Esophagus muscularis mucosa (tissue), 4 donors: ENCODE data around the gene C12orf43. TPM values are rescaled to one million over a fixed set of nuclear protein-coding genes. Genes with fewer than 3 reads are reported as not detected.
A peak's percentile ranks its signal among the peaks of the same experiment; 100 is the strongest.

ENCODE experiments used
- DNase-seq: peaks from one replicate; pipeline ENCODE4 v3.0.0-alpha.2; 2017; ENCODE audit errors: extremely low spot score
- H3K27ac ChIP-seq, 4 donors: fragments of 200-600 bp; sonication (generic); replicated peaks in 1 of 4; 1 replicate in 3 of 4; 2 replicates in 1 of 4; pipeline ENCODE4 v1.5.1; 2016 to 2019; ENCODE audit warnings: mild to moderate bottlenecking in 1 of 4
- H3K27me3 ChIP-seq, 4 donors: fragments of 200-600 bp; sonication (generic); one replicate each; pipeline versions ENCODE4 v1.5.1 to v1.6.0; 2016 to 2019
- H3K36me3 ChIP-seq, 4 donors: fragments of 200-600 bp; sonication (generic); one replicate each; pipeline ENCODE4 v1.5.1; 2016 to 2019
- H3K4me1 ChIP-seq, 4 donors: fragments of 200-600 bp; sonication (generic); one replicate each; pipeline ENCODE4 v1.5.1; 2016 to 2019
- H3K4me3 ChIP-seq, 4 donors: fragments of 200-600 bp; sonication (generic); 1 replicate in 2 of 4; 2 replicates in 2 of 4; pipeline ENCODE4 v1.5.1; 2016 to 2019; ENCODE audit warnings: mild to moderate bottlenecking in 4 of 4, moderate library complexity in 1 of 4
- H3K9me3 ChIP-seq, 4 donors: fragments of 200-600 bp; sonication (generic); 1 replicate in 3 of 4; 2 replicates in 1 of 4; pipeline ENCODE4 v1.5.1; 2016 to 2019
- EP300 ChIP-seq: sonication (generic); formaldehyde crosslinking; IDR thresholded peaks from one replicate; pipeline ENCODE4 v1.6.1; 2017; ENCODE audit warnings: antibody characterized with exemption
- POLR2A ChIP-seq: fragments of 450-650 bp; IDR thresholded peaks from one replicate; pipeline ENCODE4 v1.6.1; 2017; ENCODE audit warnings: antibody characterized with exemption, moderate library complexity, mild to moderate bottlenecking, low read depth
- POLR2AphosphoS5 ChIP-seq, 2 donors: sonication (generic); formaldehyde crosslinking; IDR thresholded peaks; one replicate each; pipeline ENCODE4 v1.6.1; 2017; ENCODE audit warnings: antibody characterized with exemption in 2 of 2
- WGBS: methylation state at CpG from one replicate; pipeline ENCODE4 v1.1.5; 2018; 5-methylcytosine and 5-hydroxymethylcytosine counted together
- intact Hi-C: fragments of 100-400 bp; cut with DNase I; formaldehyde crosslinking; loops from one replicate; pipeline ENCODE4 v1.15.1; 2023
- total RNA-seq, 4 donors: library from RNA; depleted of rRNA; stranded (reverse); fragments of >200 nt; gene quantifications; one replicate each; pipeline versions ENCODE4 v1.1.0 to v1.2.1, GENCODE V29; 2016
- TF ChIP-seq, protein P1 (sequence below), 3 experiments: fragments of 200-600 bp in 2 of 3; fragments of 450-650 bp in 1 of 3; sonication (generic) in 2 of 3; IDR thresholded peaks; one replicate each; pipeline ENCODE4 v1.5.1; 2017 to 2019; ENCODE audit warnings: antibody characterized with exemption in 3 of 3, mild to moderate bottlenecking in 2 of 3, moderate library complexity in 1 of 3

Gene C12orf43
- total RNA-seq, 4 donors from 2014 or later, result 14.5 to 22.6 (median 18.5) TPM

DNA sequence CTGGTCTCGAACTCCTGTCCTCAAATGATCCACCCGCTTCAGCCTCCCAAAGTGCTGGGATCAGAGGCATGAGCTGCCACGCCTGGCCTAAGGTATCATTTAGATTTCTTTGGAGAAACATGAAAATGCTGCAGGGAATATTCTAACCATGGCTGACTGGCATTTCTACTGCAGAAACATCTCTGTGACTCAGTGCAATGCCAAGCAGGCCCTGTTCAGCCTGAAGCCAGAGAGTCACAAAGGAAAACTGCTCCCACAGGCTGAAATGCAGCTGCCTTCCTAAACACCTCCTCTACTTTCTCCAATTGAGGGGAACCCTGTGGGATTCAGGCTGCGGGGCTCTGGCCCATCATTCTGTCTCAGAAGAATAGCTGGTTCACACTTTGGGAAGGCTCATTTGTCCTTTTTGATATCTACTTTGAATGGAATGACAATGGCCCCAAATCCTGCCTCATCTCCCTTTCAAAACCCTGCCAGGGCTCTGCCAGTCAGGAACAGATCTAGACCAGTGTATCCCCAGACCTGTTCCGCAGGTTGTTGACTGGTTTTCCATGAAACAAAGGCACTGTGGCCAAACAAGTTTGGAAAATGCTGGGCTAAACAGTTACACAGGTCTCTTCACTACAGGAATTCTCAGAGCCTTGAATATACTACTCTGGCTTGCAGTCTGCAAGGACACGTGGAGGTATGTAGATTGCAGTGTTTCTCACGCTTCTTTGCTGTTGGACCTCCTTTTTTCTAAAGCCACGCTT is 7.8 kb downstream of the C12orf43 start:
- Histone ChIP-seq H3K27ac (no peak overlapping the region), H3K27me3 (no peaks in the 10 kb centered on the region), H3K36me3 (peaks cover 20 to 94% (median 86%) of the 10 kb centered on the region in 4 donors), H3K4me3 (no peak overlapping the region), H3K4me1 (no peaks in the 10 kb centered on the region), H3K9me3 (no peaks in the 10 kb centered on the region)
- DNase-seq, result no peak
- intact Hi-C loops, result no loop called here
- 93% methylated on average over 8 of the region's 8 CpGs for WGBS
- TF ChIP-seq POLR2A, result no peak

DNA sequence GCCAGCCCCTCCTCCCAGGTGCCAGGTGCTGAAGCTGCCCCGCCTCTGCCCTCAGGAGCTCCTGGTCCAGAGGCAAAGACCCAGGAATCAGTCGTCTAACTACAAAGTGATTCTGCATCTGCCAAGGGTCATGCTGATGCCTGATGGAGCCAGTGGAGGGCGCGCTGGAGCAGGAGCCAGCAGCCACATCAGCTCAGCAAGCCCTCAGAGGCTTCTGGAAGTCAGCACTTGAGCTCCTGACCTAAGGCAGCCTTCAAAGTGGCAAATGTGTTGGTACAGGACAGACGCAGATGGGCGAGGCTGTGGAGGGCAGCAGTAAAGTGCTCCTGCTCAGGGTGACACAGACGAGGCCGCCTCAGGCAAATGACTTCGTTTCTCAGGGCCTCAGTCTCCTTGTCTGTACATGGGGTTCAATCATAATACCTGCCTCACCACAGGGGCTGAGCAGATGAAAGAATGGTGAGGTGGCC is 10.9 kb downstream of the C12orf43 start:
- Histone ChIP-seq H3K4me1 (no peaks in the 10 kb centered on the region), H3K9me3 (no peaks in the 10 kb centered on the region), H3K27ac (no peak overlapping the region), H3K27me3 (no peaks in the 10 kb centered on the region), H3K36me3 (peaks cover 22 to 98% (median 89%) of the 10 kb centered on the region in 4 donors), H3K4me3 (no peak overlapping the region)
- 66% methylated on average over 9 of the region's 9 CpGs for WGBS
- no peak for TF ChIP-seq POLR2A
- TF ChIP-seq, protein P1, sequence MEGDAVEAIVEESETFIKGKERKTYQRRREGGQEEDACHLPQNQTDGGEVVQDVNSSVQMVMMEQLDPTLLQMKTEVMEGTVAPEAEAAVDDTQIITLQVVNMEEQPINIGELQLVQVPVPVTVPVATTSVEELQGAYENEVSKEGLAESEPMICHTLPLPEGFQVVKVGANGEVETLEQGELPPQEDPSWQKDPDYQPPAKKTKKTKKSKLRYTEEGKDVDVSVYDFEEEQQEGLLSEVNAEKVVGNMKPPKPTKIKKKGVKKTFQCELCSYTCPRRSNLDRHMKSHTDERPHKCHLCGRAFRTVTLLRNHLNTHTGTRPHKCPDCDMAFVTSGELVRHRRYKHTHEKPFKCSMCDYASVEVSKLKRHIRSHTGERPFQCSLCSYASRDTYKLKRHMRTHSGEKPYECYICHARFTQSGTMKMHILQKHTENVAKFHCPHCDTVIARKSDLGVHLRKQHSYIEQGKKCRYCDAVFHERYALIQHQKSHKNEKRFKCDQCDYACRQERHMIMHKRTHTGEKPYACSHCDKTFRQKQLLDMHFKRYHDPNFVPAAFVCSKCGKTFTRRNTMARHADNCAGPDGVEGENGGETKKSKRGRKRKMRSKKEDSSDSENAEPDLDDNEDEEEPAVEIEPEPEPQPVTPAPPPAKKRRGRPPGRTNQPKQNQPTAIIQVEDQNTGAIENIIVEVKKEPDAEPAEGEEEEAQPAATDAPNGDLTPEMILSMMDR (IDR thresholded peaks at IDR 0.05), result peak in 2 of 3 experiments; percentile 12 to 34
- intact Hi-C loops, result no loop called here
- DNase-seq, result no peak

DNA sequence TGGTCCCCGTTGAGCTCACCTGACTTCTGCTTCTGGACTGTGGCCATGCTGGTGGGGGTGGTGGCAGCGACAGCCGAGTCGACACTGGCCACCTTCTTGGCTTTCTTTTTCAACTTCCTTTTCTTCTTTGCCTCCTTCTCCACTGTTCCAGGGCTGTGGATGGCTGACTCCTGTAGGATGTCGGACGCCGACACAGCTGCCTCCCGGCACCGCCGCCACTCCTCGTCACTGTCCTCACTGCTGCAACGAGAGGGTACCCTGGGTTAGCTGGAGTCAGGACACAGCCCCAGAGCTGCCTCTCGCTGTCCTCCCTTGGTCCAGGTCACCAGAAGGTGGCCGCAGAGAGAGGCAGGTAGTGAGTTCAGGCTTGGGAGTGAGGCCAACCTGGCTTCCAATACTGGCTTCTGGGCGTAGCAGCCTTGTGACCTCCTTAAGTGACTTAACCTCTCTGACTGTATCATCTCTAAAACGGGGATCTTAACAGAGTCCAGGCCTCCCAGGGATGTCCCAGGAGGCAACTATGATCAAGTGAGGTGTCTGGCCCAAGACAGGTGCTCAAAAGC is 12.0 kb downstream of the C12orf43 start:
- no peak for DNase-seq
- TF ChIP-seq POLR2AphosphoS5 (IDR thresholded peaks at IDR 0.05) (no peak), EP300 (no peak), POLR2A (no peak)
- TF ChIP-seq, protein P1 (IDR thresholded peaks at IDR 0.05), result no peak
- Histone ChIP-seq H3K36me3 (peaks cover 13 to 88% (median 78%) of the 10 kb centered on the region in 4 donors), H3K27me3 (peaks cover 0 to 3% (median 0%) of the 10 kb centered on the region in 4 donors), H3K4me1 (peaks cover 0 to 4% (median 0%) of the 10 kb centered on the region in 4 donors), H3K27ac (no peak overlapping the region), H3K4me3 (no peak overlapping the region), H3K9me3 (no peaks in the 10 kb centered on the region)
- intact Hi-C loops, result no loop called here
- WGBS, result 91% methylated on average over 13 of the region's 16 CpGs

DNA sequence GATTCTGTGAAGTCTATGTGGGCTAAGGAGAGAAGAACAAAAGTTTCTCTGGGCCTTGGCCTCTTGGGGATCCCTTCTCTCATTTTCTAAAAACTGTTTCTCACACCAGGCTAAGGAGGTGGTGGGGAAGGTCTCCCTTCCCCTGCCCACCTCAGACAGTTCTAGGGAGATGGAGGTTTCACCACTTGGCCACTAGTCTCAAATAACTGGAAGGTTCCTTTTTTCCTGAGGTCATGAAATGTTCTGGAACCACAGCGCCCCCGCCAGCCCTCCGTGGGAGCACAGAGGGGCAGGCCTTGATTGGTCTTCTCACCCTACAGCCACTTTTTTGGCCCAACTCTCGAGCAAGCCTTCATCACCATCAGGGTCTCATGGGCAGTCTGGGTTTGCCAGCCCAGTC is 12.6 kb downstream of the C12orf43 start:
- no peak overlapping the region for H3K27ac ChIP-seq
- H3K36me3 ChIP-seq, result peaks cover 11 to 81% (median 71%) of the 10 kb centered on the region in 4 donors
- intact Hi-C loops, result no loop called here
- H3K9me3 ChIP-seq, result no peaks in the 10 kb centered on the region
- WGBS, result 65% methylated on average over 2 of the region's 4 CpGs
- H3K4me1 ChIP-seq, result peaks cover 0 to 7% (median 0%) of the 10 kb centered on the region in 4 donors
- no peak for DNase-seq
- TF ChIP-seq POLR2AphosphoS5 (IDR thresholded peaks at IDR 0.05) (no peak), POLR2A (no peak), EP300 (no peak)
- TF ChIP-seq, protein P1 (IDR thresholded peaks at IDR 0.05), result no peak
- no peak overlapping the region for H3K4me3 ChIP-seq
- peaks cover 0 to 10% (median 2%) of the 10 kb centered on the region in 4 donors for H3K27me3 ChIP-seq

DNA sequence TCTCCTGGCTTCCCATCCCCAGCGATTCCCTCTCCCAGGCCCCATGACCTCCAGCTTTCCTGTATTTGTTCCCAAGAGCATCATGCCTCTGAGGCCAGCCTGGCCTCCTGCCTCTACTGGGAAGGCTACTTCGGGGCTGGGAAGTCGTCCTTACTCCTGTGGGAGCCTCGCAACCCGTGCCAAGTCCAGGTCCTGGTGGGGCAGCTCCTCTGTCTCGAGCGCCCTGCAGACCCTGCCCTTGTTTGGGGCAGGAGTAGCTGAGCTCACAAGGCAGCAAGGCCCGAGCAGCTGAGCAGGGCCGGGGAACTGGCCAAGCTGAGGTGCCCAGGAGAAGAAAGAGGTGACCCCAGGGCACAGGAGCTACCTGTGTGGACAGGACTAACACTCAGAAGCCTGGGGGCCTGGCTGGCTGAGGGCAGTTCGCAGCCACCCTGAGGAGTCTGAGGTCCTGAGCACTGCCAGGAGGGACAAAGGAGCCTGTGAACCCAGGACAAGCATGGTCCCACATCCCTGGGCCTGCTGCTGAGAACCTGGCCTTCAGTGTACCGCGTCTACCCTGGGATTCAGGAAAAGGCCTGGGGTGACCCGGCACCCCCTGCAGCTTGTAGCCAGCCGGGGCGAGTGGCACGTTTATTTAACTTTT is 14.3 kb downstream of the C12orf43 start:
- no peak overlapping the region for H3K27ac ChIP-seq
- 79% methylated on average over 12 of the region's 16 CpGs for WGBS
- no peak for DNase-seq
- no peaks in the 10 kb centered on the region for H3K9me3 ChIP-seq
- no peak overlapping the region for H3K4me3 ChIP-seq
- intact Hi-C loops, result no loop called here
- TF ChIP-seq EP300 (no peak), POLR2A (no peak), POLR2AphosphoS5 (IDR thresholded peaks at IDR 0.05) (no peak)
- TF ChIP-seq, protein P1 (IDR thresholded peaks at IDR 0.05), result no peak
- H3K4me1 ChIP-seq, result peaks cover 0 to 7% (median 0%) of the 10 kb centered on the region in 4 donors
- peaks cover 10 to 64% (median 55%) of the 10 kb centered on the region in 4 donors for H3K36me3 ChIP-seq
- peaks cover 0 to 26% (median 7%) of the 10 kb centered on the region in 4 donors for H3K27me3 ChIP-seq
